ENCODE measurements around the gene VGLL1.

Gene VGLL1, protein sequence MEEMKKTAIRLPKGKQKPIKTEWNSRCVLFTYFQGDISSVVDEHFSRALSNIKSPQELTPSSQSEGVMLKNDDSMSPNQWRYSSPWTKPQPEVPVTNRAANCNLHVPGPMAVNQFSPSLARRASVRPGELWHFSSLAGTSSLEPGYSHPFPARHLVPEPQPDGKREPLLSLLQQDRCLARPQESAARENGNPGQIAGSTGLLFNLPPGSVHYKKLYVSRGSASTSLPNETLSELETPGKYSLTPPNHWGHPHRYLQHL

GRCh38 chrX:136531951-136532350 is at the start of gene VGLL1:
VGLL1 (plus strand) TSS chrX:136532215; CDS start chrX:136536021, 3,806 bp downstream.
- no peak for DNase-seq

GRCh38 chrX:136487647-136488046 is 44.4 kb upstream of the VGLL1 start, which contains the start of gene BRS3:
BRS3 (plus strand) TSS chrX:136487947; CDS start chrX:136488115, 168 bp downstream.
- DNase-seq = no peak

DNA sequence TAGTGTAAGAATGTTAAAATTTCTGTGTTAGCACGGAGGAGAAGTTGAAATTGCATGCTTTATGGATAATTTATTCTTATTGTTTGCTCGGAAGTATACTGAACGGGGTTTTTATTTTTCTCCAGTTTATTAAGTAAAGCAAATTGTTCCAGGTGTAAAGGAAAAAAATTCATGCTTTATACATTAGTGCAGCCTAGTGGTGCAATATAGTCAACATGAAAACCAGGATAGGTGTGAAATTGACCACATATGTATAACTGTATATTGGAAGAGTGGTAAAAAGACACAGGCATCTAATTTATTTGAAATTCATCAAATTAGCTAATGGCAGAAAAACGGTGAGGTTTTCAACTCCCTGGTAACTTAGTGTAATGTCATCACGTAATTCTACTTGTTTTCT is 43.3 kb upstream of the VGLL1 start:
- DNase-seq = no peak

DNA sequence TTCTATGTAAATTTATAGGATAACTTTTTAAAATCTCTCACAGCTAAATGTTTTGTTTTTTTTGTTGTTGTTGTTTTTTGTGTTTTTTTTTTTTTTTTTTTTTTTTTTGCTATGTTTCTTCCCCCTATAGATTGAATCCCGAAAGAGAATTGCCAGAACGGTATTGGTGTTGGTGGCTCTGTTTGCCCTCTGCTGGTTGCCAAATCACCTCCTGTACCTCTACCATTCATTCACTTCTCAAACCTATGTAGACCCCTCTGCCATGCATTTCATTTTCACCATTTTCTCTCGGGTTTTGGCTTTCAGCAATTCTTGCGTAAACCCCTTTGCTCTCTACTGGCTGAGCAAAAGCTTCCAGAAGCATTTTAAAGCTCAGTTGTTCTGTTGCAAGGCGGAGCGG is 40.2 kb upstream of the VGLL1 start:
- no peak for DNase-seq

DNA sequence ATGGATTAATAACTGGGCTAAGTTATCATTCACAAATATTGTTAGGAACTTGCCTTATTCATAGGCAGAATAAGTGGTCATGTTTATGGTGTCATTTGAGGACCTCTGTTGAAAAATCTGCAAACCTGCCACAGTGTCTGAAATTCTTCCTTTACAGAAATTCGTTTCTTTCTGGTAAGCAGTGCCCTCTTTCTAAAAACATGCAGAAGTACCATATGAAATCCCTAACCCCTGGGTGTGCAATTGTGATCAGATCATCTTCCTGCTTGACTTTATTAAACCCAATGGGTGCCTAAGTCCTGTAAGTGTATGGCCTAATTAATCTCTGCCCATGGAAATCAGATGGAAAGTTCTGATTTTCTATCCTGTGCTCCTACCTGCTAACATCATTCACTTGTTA is 39.0 kb upstream of the VGLL1 start:
- no peak for DNase-seq

GRCh38 chrX:136495043-136495442 is 37.0 kb upstream of the VGLL1 start:
- DNase-seq = no peak

GRCh38 chrX:136496186-136496763 is 35.7 kb upstream of the VGLL1 start:
- DNase-seq = no peak

DNA sequence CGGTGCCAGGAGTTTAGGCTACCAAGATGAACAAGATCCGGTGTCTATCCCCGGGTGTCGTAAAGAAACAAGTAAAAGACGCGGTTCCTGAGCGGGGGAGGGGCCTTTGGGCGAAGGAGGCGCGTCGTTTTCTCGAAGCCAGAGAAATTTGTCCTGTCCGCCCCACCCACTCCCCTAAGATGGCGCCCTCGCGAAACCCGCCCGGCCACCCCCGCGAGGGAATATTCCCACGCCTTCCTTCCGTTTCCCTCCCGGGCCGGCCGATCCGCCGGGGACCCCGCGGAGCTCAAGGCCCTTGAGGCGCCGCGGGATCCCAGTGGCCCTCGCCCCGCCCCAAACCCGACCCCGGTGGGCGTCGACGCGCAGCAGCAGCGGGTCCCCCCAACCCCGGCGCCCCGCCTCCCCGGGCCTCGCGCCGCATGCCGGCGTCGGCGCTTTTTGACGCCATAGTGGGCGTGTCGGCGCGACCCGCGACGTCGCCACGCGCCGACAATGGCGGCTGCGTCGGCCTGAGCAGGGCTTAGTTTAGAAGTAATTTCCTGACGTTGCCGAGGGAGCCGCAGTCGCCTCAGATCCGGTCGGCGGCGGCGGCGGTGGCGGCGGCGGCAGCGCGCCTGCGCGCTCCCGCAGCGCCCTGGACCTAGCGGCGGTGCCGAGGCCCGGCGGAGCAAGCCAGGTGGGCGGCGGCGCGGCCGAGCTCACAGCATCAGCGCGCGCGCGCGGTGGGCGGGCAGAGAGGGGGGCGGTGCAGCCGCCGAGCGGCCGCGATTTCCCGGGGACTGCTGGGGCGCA is 35.1 kb upstream of the VGLL1 start:
- DNase-seq = peak; percentile 86

DNA sequence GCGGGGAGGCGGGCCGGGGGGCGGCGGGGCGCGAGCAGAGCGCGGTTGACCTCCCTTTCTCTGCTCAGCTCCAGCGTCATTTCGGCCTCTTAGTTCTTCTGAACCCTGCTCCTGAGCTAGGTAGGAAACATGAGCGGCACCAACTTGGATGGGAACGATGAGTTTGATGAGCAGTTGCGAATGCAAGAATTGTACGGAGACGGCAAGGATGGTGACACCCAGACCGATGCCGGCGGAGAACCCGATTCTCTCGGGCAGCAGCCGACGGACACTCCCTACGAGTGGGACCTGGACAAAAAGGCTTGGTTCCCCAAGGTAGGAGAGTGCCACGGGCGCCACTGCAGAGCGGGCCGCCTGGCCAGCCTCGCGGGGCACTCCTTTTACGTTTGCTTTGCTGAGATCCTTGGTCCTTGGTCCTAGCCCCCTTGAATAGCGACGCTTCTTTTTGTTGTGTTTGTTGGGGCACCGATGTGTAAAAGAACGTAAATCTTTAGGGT is 34.4 kb upstream of the VGLL1 start, which contains the start of gene HTATSF1:
Gene HTATSF1, plus strand, starts transcription at position 37 of the 497 bp plus-strand sequence. Its CDS starts 93 bp downstream, at position 130.
- no peak for DNase-seq

DNA sequence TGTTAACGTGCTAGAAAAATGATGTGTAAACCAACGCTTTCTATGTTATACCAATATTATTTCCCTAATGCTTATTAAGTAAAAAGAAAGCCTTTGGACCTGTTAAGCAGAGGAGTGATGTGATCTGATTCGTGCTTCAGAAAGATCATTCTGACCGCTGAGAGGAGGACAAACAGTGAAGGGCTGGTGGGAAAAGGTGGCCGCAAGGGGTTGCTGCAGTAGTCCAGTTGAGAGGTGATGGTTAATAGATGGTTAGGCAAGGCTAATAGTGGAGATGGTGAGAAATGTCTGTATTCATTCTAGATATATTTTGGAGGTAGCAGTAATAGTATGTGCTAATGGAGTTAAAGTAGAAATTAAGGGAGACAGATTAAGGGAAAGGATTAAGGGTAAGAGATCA is 12.9 kb upstream of the VGLL1 start:
- DNase-seq = no peak

- DNase-seq = no peak
Measured at GRCh38 chrX:136523770-136524169, 8.2 kb upstream of the VGLL1 start.

GRCh38 chrX:136525738-136526606 is 6.0 kb upstream of the VGLL1 start:
- peak; percentile 85 for DNase-seq

DNA sequence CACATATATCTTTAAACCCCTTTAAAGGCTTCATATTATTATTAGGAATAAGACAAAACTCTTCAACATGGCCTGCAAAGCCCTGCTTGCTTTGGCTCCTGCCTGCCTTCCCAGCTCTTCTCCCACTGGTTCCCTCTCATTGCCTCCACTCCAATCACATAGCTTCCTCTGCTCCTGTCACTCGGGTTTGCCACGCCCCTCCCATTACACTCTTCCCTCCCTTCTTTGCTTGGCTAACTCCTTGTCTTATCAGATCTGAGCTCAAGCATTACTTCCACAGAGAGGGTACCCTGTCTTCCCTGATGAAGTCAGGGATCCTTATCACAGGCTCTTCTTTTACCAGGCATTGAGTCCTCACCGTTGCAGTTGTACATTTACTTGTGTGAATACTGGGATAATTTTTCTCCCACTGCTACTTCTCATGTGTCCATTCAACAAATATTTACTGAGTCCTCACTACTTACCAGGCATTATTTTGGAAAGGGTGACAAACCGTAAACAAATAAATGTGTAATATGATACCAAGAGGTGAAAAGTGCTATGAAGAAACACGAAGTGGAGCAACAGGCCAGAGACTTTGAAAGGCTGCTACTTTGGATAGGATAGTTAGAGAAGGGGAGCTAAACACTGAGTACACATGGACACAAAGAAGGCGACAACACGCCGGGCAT is 3.2 kb upstream of the VGLL1 start:
- DNase-seq = no peak

GRCh38 chrX:136529795-136530194 is 2.2 kb upstream of the VGLL1 start:
- no peak for DNase-seq

DNA sequence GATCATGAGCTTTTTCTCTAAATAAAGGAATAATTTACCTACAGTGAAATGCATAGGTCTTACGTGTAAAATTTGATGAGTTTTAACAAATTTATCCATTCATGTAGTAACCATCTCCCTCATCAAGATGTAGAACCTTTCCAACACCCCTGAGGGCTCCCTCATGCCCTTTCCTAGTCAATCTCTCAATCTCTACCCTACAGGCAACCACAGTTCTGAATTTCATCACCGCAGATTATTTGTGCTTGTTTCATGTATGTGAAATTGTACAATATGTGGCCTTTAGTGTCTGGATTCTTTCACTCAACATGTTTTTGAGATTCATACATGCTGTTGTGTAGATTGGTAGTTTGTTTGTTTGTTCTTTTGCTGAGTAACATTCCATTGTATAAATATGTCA is 2.1 kb downstream of the VGLL1 start:
- DNase-seq = no peak

- DNase-seq = no peak
Measured at GRCh38 chrX:136538811-136539210, 6.8 kb downstream of the VGLL1 start.

GRCh38 chrX:136540226-136540625 is 8.2 kb downstream of the VGLL1 start:
- no peak for DNase-seq

DNA sequence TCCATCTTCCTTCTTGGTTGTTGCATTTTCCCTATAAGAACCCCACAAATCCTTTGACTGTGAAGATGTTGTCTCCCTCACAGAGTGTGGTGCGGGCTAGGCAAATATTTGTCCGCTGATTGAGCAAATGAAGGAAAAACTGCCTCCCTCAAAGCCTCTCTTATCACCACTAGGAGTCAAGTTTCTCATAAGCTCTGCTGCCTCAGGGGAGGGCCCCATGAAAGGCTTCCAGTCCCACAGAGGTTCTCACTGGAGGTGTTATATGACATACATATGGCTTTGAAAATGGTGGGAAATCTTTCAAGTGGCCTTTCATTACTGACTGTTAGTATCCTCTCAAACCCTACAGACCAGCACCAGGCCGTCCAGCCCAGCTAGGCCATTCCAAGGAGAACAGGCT is 9.3 kb downstream of the VGLL1 start:
- no peak for DNase-seq

GRCh38 chrX:136542281-136542680 is 10.3 kb downstream of the VGLL1 start:
- DNase-seq = no peak

- no peak for DNase-seq
Measured at GRCh38 chrX:136546371-136546781, 14.4 kb downstream of the VGLL1 start.

DNA sequence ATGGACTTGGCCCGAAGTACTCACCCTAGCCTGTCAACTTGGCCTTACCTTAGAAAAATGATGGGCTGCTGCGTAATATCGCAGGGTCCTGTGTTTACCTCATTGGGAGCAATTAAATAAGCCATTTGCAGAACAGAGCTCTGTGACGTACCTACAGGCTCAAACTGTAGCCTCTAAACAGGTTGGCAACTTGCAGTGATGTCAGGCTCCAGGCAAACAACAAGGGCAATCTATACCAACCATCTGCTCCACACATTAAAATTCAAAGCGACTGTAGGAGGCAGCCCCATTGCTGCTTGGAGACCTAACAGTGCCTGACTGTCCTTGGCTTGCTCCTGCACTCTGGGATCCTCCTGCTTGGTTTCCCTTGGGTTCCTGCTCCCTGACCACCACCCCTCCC is 17.2 kb downstream of the VGLL1 start:
- no peak for DNase-seq

DNA sequence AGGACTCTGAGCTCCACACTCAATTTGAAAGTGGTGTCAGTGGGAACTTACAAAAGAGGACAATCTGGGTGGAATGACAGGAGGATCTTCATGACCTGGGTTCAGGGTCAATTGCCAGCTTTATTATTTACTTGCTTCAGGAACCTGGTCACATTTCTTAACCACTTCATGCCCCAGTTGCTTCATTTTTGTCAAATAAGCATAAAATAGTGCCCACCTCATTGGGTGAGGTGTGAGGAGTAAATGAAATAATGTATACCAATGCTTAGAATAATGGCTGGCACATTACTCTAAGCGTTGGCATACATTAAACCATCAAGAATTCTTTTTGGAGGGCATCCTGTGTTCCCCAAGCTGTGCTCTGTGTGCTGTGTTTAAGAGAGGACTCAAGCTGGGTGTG is 19.4 kb downstream of the VGLL1 start:
- DNase-seq = no peak

Measured in fibroblast of upper back skin (primary cell).